Esophagus (tissue), 2 donors: Measurements from ENCODE around the gene AOPEP. TPM values are rescaled to one million over a fixed set of nuclear protein-coding genes. Genes with fewer than 3 reads are reported as not detected.
A peak's percentile ranks its signal among the peaks of the same experiment; 100 is the strongest.

Source experiments
- H3K27ac ChIP-seq, 2 donors: one replicate each; pipeline ENCODE4 v1.5.1; 2013; ENCODE audit warnings: low read depth in 2 of 2, mild to moderate bottlenecking in 2 of 2, inconsistent platforms in 1 of 2, low read length in 1 of 2, moderate library complexity in 1 of 2
- H3K27me3 ChIP-seq, 2 donors: one replicate each; pipeline ENCODE4 v1.6.1; 2013; ENCODE audit warnings: low read length in 2 of 2, control low read depth in 1 of 2, mild to moderate bottlenecking in 1 of 2; ENCODE audit not compliant: insufficient read depth in 2 of 2, control insufficient read depth in 1 of 2
- H3K36me3 ChIP-seq, 2 donors: one replicate each; pipeline ENCODE4 v1.6.1; 2013; ENCODE audit warnings: low read length in 1 of 2; ENCODE audit not compliant: control insufficient read depth in 2 of 2, insufficient read depth in 2 of 2
- H3K4me1 ChIP-seq, 2 donors: one replicate each; pipeline ENCODE4 v1.6.1; 2013; ENCODE audit warnings: low read length in 1 of 2; ENCODE audit not compliant: control insufficient read depth in 2 of 2, insufficient read depth in 2 of 2
- H3K4me3 ChIP-seq, 2 donors: one replicate each; pipeline ENCODE4 v1.5.1; 2013; ENCODE audit warnings: low read length in 2 of 2, mild to moderate bottlenecking in 2 of 2, low read depth in 1 of 2, moderate library complexity in 1 of 2
- H3K9me3 ChIP-seq, 2 donors: one replicate each; pipeline ENCODE4 v1.6.1; 2013; ENCODE audit warnings: mild to moderate bottlenecking in 2 of 2, low read depth in 1 of 2, low read length in 1 of 2, moderate library complexity in 1 of 2; ENCODE audit not compliant: control insufficient read depth in 2 of 2, insufficient read depth in 1 of 2
- WGBS, 2 donors: extraction: QIAGEN DNeasy Blood & Tissue Kit; methylation state at CpG; one replicate each; pipeline ENCODE4 v1.1.7; 2013; 5-methylcytosine and 5-hydroxymethylcytosine counted together
- polyA plus RNA-seq, 2 donors: library from polyadenylated mRNA; stranded (reverse); fragments of 200-250 nt; gene quantifications; one replicate each; pipeline ENCODE4 v1.2.3, GENCODE V29; 2013
- donor health status: healthy with polysubstance abuse.
- donor health status: Bipolar disorder and iron deficiency.

AOPEP gene
- polyA plus RNA-seq, 2 donors, result 99.6 to 111 TPM

DNA sequence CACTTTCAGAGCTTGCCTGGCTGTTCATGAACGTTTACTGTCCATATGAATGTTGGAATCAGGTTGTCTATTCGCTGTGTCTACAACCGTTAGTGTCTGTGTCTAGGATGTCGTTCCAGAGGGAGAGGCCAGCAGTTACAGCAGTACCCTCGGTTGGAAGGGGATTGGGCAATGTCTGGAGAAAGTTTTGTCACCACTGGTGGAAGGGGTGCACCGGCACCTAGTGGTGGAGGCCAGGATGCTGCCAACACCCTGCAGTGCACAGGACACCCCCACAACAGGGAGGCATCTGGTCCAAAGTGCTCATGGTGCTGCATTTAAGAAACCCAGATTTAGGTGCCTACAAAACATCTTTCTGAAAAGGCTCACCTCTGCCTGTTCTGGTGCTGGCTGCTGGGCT is 370.3 kb downstream of the AOPEP start:
- WGBS, 2 donors, result 72 to 76% methylated on average over 6 of the region's 6 CpGs
- Histone ChIP-seq H3K27ac (no peak overlapping the region), H3K4me1 (peaks cover 14 to 37% of the 10 kb centered on the region in 2 donors)

DNA sequence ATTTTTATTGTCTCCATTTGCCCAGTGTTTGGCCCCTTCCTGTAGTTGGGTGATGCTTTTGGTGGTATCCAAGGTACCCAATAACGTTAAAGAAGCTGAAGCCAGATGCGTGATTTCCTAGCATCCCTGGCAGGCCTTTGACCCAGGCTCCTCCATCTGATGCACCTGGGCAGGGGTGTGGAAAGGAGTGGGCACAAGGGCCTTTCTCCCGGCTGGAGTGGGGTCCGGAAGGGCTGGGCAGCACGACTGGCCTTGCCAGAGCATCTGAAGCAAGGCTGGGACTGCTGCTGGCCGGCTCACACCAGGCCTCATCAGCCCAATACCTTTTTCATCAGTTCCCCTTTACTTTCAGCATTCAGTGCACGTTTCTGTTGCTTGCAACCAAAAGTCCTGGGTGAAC is 370.8 kb downstream of the AOPEP start:
- Histone ChIP-seq H3K9me3 (no peaks in the 10 kb centered on the region), H3K27me3 (no peaks in the 10 kb centered on the region), H3K36me3 (peaks cover 0 to 8% of the 10 kb centered on the region in 2 donors), H3K4me1 (peaks cover 14 to 35% of the 10 kb centered on the region in 2 donors), H3K4me3 (no peak overlapping the region), H3K27ac (no peak overlapping the region)
- 87 to 92% methylated on average over 7 of the region's 7 CpGs for WGBS, 2 donors

More for the DNA sequence above, 370.3 kb downstream of the AOPEP start:
- no peaks in the 10 kb centered on the region for H3K27me3 ChIP-seq
- peaks cover 0 to 8% of the 10 kb centered on the region in 2 donors for H3K36me3 ChIP-seq
- no peak overlapping the region for H3K4me3 ChIP-seq
- no peaks in the 10 kb centered on the region for H3K9me3 ChIP-seq

DNA sequence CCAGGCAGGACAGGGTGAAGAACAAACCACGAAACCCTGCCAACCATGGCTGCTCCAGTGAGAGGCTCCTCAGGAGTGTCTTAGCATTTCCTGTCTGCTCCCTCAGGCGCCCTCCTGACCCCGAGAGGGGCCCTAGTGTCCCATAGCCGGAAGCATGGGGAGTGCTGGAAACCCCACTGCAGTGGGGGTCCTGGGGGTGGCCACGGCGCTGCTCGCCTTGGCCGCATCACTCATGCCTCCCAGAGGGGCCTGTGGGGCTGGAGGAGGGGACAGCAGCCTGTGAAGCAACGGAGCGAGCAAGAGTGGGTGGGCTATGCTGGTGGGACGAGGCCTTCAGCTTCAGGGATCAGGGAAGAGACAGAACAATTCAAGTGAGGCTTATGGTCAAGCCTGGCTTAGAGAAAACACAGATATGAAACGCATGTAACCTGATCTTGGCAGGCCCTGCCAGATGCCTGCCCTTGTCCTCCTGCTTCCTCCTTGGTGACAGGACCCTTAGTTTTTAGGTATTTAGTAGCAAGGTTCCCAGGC is 372.0 kb downstream of the AOPEP start:
- Histone ChIP-seq H3K9me3 (no peaks in the 10 kb centered on the region), H3K27me3 (no peaks in the 10 kb centered on the region), H3K4me1 (peaks cover 19 to 37% of the 10 kb centered on the region in 2 donors), H3K36me3 (peaks cover 0 to 12% of the 10 kb centered on the region in 2 donors), H3K4me3 (no peak overlapping the region), H3K27ac (peak overlapping the region; percentile 47 to 89)
- WGBS, 2 donors, result 83 to 85% methylated on average over 12 of the region's 12 CpGs

DNA sequence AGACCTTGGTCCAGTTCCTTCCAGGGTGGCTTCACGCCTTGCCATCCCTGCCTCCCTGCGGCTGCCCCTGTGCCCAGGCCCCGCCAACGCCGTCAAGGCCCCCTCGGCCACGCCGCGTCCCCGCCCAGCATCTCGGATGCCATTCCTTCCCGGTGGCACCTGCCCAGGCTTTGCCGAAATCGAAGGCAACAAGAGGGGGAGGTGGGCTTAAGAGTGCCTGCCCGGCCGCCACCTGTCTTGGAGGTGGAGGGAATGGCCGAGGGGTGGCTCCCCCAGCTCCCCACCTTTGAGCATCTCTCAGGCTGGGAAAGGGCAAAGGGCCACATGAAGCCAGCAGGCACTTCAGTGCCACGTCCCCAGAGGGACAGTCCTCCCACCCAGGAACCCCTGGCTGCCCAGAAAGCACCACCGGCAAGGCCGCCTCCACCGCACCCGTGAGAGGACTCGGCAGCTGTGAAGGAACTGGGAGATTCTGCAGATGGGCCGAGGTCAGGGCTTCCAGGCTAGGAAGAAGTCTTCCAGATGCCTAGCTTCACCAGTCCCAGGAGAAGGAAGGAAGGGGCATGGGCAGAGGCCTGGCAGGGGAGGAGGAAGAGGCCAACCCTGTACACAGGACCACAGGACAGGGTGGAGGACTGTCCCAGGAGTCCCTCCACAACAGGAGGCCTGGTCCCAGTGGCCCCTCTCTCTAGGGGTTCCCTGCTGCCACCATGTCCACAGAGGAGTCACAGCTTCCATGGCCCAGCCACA is 373.0 kb downstream of the AOPEP start:
- no peaks in the 10 kb centered on the region for H3K27me3 ChIP-seq
- H3K4me1 ChIP-seq, result peaks cover 26 to 43% of the 10 kb centered on the region in 2 donors
- H3K4me3 ChIP-seq, result no peak overlapping the region
- peak overlapping the region; percentile 89 to 95 for H3K27ac ChIP-seq
- 92 to 93% methylated on average over 23 to 24 of the region's 24 CpGs for WGBS, 2 donors
- no peaks in the 10 kb centered on the region for H3K9me3 ChIP-seq
- peaks cover 0 to 12% of the 10 kb centered on the region in 2 donors for H3K36me3 ChIP-seq

DNA sequence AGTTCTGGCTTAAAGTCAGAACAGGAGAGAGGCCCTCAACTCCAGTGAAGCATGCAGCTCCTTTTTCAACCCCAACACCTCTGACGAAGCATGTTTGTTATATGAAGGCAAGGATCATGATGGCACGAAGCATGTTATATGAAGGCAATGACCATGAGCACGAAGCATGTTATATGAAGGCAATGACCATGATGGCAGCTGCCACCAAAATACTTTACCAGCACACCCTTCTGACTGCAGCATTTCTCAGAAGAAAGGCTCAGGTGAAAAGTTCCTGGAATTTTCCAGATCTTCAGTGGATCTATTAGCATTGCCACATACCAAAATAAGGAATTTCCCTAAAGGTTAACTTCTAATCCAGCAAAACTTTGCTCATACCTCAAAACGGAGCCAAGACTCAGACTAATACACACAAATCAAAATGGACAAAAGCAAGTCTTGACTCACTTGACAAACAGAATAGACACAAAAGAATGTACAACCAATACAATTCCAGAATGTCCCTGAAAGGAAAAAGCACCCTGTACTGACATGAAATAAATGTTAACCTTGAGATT is 373.6 kb downstream of the AOPEP start:
- H3K9me3 ChIP-seq, result no peaks in the 10 kb centered on the region
- no peaks in the 10 kb centered on the region for H3K27me3 ChIP-seq
- 49 to 72% methylated on average over 4 of the region's 4 CpGs for WGBS, 2 donors
- H3K36me3 ChIP-seq, result peaks cover 0 to 12% of the 10 kb centered on the region in 2 donors
- peaks cover 26 to 45% of the 10 kb centered on the region in 2 donors for H3K4me1 ChIP-seq
- H3K4me3 ChIP-seq, result no peak overlapping the region
- peak overlapping the region; percentile 95 for H3K27ac ChIP-seq

DNA sequence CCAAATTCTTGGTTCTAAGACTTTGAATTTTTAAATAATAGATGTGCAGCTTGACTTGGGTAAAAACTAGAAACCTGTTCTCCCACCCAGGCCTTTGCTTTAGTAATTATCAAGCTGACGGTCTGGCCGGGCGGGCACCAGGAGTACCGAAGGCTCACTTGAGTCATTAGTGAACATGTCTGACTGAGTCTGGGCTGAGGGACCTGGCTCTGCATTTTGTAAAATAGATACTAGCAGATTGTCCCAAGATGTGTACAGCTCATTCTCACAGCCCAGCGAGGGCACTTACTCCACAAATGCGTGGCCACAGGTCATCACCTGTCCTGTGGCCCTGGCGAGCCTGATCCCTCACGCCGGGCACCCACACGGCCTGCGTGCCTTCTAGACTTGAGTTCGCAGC is 374.8 kb downstream of the AOPEP start:
- 61 to 70% methylated on average over 12 of the region's 12 CpGs for WGBS, 2 donors

DNA sequence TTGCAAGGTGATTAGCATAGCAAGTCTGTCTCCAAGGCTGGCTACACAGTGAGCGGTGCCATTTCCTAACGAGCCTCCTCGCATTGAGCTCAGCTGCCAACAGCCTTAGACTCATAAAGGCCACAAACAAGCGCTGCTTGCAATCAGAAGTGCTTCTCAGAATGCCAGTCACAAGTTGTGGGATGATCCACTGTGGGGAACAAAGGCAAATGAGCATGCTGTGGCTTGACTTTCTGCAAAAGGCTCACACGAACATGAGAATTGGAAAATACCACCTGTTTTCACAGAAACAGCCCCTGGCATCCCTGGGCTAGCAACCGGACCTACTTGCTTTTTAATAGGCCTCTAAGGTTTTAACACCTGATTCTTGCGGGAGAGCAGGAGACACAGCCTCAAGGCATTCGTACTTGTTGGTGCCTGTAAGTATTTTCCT is 375.5 kb downstream of the AOPEP start:
- H3K27me3 ChIP-seq, result no peaks in the 10 kb centered on the region
- peaks cover 28 to 49% of the 10 kb centered on the region in 2 donors for H3K4me1 ChIP-seq
- peak overlapping the region; percentile 95 to 96 for H3K27ac ChIP-seq
- H3K9me3 ChIP-seq, result no peaks in the 10 kb centered on the region
- no peak overlapping the region for H3K4me3 ChIP-seq
- 40 to 63% methylated on average over 8 of the region's 8 CpGs for WGBS, 2 donors
- H3K36me3 ChIP-seq, result peaks cover 0 to 12% of the 10 kb centered on the region in 2 donors

More for the DNA sequence above, 374.8 kb downstream of the AOPEP start:
- H3K4me3 ChIP-seq, result no peak overlapping the region
- H3K27me3 ChIP-seq, result no peaks in the 10 kb centered on the region
- peaks cover 28 to 49% of the 10 kb centered on the region in 2 donors for H3K4me1 ChIP-seq
- peak overlapping the region; percentile 95 to 96 for H3K27ac ChIP-seq
- H3K36me3 ChIP-seq, result peaks cover 0 to 12% of the 10 kb centered on the region in 2 donors
- no peaks in the 10 kb centered on the region for H3K9me3 ChIP-seq

DNA sequence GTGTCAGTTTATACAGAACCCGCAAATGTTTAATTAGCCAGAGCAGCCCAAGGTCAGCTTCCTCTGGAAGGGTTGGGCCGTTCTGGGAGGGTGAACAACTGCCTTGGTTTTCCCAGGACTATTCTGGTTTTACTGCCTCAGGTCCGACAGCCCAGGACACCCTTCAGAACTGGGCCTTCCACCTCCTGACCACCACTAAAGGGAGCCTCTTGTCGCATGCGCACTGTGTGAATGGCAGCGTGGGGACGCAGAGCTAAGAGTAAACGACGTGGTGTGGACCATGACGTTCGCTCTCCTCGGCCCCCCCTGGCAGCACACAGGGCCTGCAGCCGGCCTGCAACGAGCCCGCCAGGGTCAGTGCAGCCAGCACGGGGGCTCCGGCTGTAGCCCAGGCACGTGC is 376.1 kb downstream of the AOPEP start:
- H3K27ac ChIP-seq, result peak overlapping the region; percentile 94
- H3K9me3 ChIP-seq, result no peaks in the 10 kb centered on the region
- peaks cover 0 to 10% of the 10 kb centered on the region in 2 donors for H3K36me3 ChIP-seq
- no peaks in the 10 kb centered on the region for H3K27me3 ChIP-seq
- 47 to 52% methylated on average over 18 of the region's 18 CpGs for WGBS, 2 donors
- peaks cover 28 to 50% of the 10 kb centered on the region in 2 donors for H3K4me1 ChIP-seq
- H3K4me3 ChIP-seq, result no peak overlapping the region

DNA sequence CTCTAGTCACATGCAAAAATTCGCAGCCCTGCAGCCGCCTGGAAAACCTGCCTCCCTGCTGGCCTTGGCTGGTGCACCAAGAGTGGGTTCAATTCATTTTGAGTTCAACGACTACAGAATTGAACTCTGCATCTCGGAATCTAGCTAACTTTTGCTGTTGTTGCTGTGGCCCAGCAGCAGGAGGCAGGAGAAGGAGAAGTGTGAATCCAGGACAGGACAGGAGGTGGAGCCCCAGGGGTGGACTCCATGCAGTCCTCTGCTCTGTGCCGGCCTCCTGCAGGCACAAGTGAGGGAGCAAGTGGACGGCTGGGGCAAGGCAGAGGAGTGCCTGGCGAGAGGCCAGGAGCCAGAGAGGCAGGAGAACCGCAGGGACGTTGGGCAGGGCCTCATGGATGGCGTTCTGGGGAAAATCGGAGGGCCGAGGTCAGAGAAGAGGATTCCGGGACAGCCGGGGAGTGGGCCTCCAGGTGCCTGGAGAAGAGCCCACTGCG is 376.8 kb downstream of the AOPEP start:
- peaks cover 27 to 53% of the 10 kb centered on the region in 2 donors for H3K4me1 ChIP-seq
- no peaks in the 10 kb centered on the region for H3K27me3 ChIP-seq
- peaks cover 0 to 10% of the 10 kb centered on the region in 2 donors for H3K36me3 ChIP-seq
- H3K9me3 ChIP-seq, result no peaks in the 10 kb centered on the region
- H3K27ac ChIP-seq, result peak overlapping the region; percentile 94
- 50 to 63% methylated on average over 15 of the region's 15 CpGs for whole genome bisulfite sequencing, 2 donors
- H3K4me3 ChIP-seq, result no peak overlapping the region
